Right forelimb (tissue), 1 donor: ENCODE results near the gene KRTAP5-2.
"Not testable (repeated sequence)": the region's sequence is repeated elsewhere in the genome, so short reads cannot be mapped to it uniquely, and the experiment has no call there.

Source experiments
- DNase-seq: peaks from one replicate; pipeline ENCODE4 v3.0.0-alpha.2; 2018

The KRTAP5-2 gene

GRCh38 chr11:1597994-1598380, at the start of gene KRTAP5-2:
KRTAP5-2 (minus strand) TSS chr11:1598294; CDS start chr11:1598250, 44 bp downstream.
- no peak for DNase-seq

- DNase-seq = not testable (repeated sequence)
Observed at GRCh38 chr11:1646540-1646939, 48.4 kb upstream of the KRTAP5-2 start.

- no peak for DNase-seq
Observed at GRCh38 chr11:1645357-1645821, 47.3 kb upstream of the KRTAP5-2 start.

- no peak for DNase-seq
Observed at GRCh38 chr11:1644601-1645356, 46.7 kb upstream of the KRTAP5-2 start.

GRCh38 chr11:1643146-1643690, 45.1 kb upstream of the KRTAP5-2 start:
- DNase-seq = no peak

GRCh38 chr11:1642288-1643145, 44.4 kb upstream of the KRTAP5-2 start:
- no peak for DNase-seq

GRCh38 chr11:1641096-1641495, 43.0 kb upstream of the KRTAP5-2 start:
- no peak for DNase-seq

GRCh38 chr11:1640076-1640946, 42.2 kb upstream of the KRTAP5-2 start:
- no peak for DNase-seq

GRCh38 chr11:1639666-1640065, 41.6 kb upstream of the KRTAP5-2 start:
- DNase-seq = no peak

- no peak for DNase-seq
Observed at GRCh38 chr11:1639102-1639620, 41.1 kb upstream of the KRTAP5-2 start.

GRCh38 chr11:1638344-1638743, 40.2 kb upstream of the KRTAP5-2 start:
- no peak for DNase-seq

GRCh38 chr11:1637628-1638027, 39.5 kb upstream of the KRTAP5-2 start:
- no peak for DNase-seq

GRCh38 chr11:1636291-1636950, 38.3 kb upstream of the KRTAP5-2 start:
- no peak for DNase-seq

GRCh38 chr11:1633864-1634263, 35.8 kb upstream of the KRTAP5-2 start:
- no peak for DNase-seq

GRCh38 chr11:1632053-1632714, 34.1 kb upstream of the KRTAP5-2 start:
- DNase-seq = no peak

- no peak for DNase-seq
Observed at GRCh38 chr11:1631066-1631568, 33.0 kb upstream of the KRTAP5-2 start.

- DNase-seq = no peak
Observed at GRCh38 chr11:1630271-1630670, 32.2 kb upstream of the KRTAP5-2 start.

- DNase-seq = no peak
Observed at GRCh38 chr11:1629326-1630185, 31.5 kb upstream of the KRTAP5-2 start, which contains the start of gene KRTAP5-5. KRTAP5-5 (plus strand) TSS chr11:1629775; CDS start chr11:1629841, 66 bp downstream.

GRCh38 chr11:1628506-1629325, 30.6 kb upstream of the KRTAP5-2 start:
- peak; percentile 59 for DNase-seq
